Gastrocnemius medialis (tissue), 4 donors: ENCODE measurements around the gene HIVEP2. TPM values are rescaled to one million over a fixed set of nuclear protein-coding genes. Genes with fewer than 3 reads are reported as not detected.
"Not testable (repeated sequence)": the region's sequence is repeated elsewhere in the genome, so short reads cannot be mapped to it uniquely, and the experiment has no call there.

ENCODE experiments used
- ATAC-seq, 2 donors: fragments of 150-250 bp; one replicate each; pipeline ENCODE4 v1.9.1; 2016
- DNase-seq, 2 donors: peaks; one replicate each; pipeline ENCODE4 v3.0.0-alpha.2; 2019
- H3K27ac ChIP-seq, 4 donors: fragments of 200-600 bp; sonication (generic); 1 replicate in 1 of 4; 2 replicates in 3 of 4; pipeline ENCODE4 v1.5.1; 2016 to 2018; ENCODE audit warnings: mild to moderate bottlenecking in 2 of 4, moderate library complexity in 1 of 4
- H3K27me3 ChIP-seq, 3 donors: fragments of 200-600 bp; sonication (generic) in 2 of 3; 1 replicate in 1 of 3; 2 replicates in 2 of 3; pipeline versions ENCODE4 v1.5.1 to v1.6.0; 2016 to 2019; ENCODE audit warnings: mild to moderate bottlenecking in 1 of 3, moderate library complexity in 1 of 3
- H3K36me3 ChIP-seq, 2 donors: fragments of 200-600 bp; sonication (generic) in 1 of 2; one replicate each; pipeline ENCODE4 v1.5.1; 2017 to 2018
- H3K4me1 ChIP-seq, 2 donors: fragments of 200-600 bp; sonication (generic) in 1 of 2; one replicate each; pipeline ENCODE4 v1.5.1; 2016 to 2017; ENCODE audit warnings: mild to moderate bottlenecking in 2 of 2
- H3K4me3 ChIP-seq, 4 donors: fragments of 200-600 bp; sonication (generic) in 3 of 4; 1 replicate in 1 of 4; 2 replicates in 3 of 4; pipeline ENCODE4 v1.5.1; 2016 to 2019; ENCODE audit warnings: mild to moderate bottlenecking in 2 of 4
- H3K9me3 ChIP-seq, 3 donors: fragments of 200-600 bp; sonication (generic) in 2 of 3; 1 replicate in 1 of 3; 2 replicates in 2 of 3; pipeline ENCODE4 v1.5.1; 2016 to 2019
- POLR2A ChIP-seq, 2 donors: fragments of 450-650 bp; IDR thresholded peaks; one replicate each; pipeline ENCODE4 v1.6.1; 2017; ENCODE audit warnings: antibody characterized with exemption in 2 of 2, mild to moderate bottlenecking in 2 of 2, moderate library complexity in 2 of 2
- in situ Hi-C, 4 donors: fragments of 200-750 bp; cut with MboI; loops; one replicate each; pipeline versions ENCODE4 v1.15.0 to v1.8.0; 2017; ENCODE audit warnings: low sequenced_read_pairs in 4 of 4
- intact Hi-C: fragments of 100-400 bp; cut with DNase I; formaldehyde crosslinking; loops from one replicate; pipeline ENCODE4 v1.15.1; 2023; ENCODE audit warnings: low total_unique reads
- total RNA-seq, 4 donors: library from RNA; depleted of rRNA; stranded (reverse); fragments of >200 nt; gene quantifications; one replicate each; pipeline versions ENCODE4 v1.1.0 to v1.2.3, GENCODE V29; 2016
- TF ChIP-seq, protein P1 (sequence below), 5 experiments: fragments of 450-650 bp in 3 of 5; fragments of 200-600 bp in 2 of 5; sonication (generic) in 2 of 5; IDR thresholded peaks in 4 of 5; conservative IDR thresholded peaks in 1 of 5; 1 replicate in 4 of 5; 2 replicates in 1 of 5; pipeline ENCODE4 v1.5.1; 2016 to 2019; ENCODE audit warnings: antibody characterized with exemption in 5 of 5, mild to moderate bottlenecking in 3 of 5, moderate library complexity in 3 of 5

Gene HIVEP2
- total RNA-seq, 4 donors from 2014 or later: 15.9 to 29.4 (median 25.3) TPM

DNA sequence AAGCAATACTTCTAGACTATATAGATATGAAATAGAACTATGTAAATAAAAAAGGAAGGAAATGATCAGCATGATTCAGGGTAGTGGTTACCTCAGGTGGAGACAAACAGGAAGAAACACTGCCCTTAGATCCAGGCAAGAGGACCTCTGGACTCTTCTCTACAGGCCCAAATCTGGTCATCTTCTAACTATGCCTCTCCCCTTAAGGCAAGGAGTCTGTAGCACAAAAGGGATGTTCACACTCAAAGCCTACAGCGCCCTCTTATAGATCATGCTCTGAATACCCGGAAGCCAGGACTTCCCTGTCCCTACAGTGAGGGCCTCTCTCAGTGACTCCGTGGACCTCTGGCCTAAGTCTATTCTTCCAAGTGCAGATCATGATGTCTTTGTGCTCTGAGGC, 30.4 kb upstream of the HIVEP2 start:
- DNase-seq: no peak
- in situ Hi-C loops: no loop called here
- H3K27ac ChIP-seq: no peak overlapping the region
- no peak for ATAC-seq
- no peak overlapping the region for H3K4me3 ChIP-seq
- H3K4me1 ChIP-seq: no peaks in the 10 kb centered on the region
- TF ChIP-seq POLR2A (IDR thresholded peaks at IDR 0.05): no peak
- TF ChIP-seq, protein P1, sequence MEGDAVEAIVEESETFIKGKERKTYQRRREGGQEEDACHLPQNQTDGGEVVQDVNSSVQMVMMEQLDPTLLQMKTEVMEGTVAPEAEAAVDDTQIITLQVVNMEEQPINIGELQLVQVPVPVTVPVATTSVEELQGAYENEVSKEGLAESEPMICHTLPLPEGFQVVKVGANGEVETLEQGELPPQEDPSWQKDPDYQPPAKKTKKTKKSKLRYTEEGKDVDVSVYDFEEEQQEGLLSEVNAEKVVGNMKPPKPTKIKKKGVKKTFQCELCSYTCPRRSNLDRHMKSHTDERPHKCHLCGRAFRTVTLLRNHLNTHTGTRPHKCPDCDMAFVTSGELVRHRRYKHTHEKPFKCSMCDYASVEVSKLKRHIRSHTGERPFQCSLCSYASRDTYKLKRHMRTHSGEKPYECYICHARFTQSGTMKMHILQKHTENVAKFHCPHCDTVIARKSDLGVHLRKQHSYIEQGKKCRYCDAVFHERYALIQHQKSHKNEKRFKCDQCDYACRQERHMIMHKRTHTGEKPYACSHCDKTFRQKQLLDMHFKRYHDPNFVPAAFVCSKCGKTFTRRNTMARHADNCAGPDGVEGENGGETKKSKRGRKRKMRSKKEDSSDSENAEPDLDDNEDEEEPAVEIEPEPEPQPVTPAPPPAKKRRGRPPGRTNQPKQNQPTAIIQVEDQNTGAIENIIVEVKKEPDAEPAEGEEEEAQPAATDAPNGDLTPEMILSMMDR (IDR thresholded peaks at IDR 0.05 in 4 of 5, conservative IDR thresholded peaks at IDR 0.05 in 1 of 5): no peak
- H3K36me3 ChIP-seq: no peaks in the 10 kb centered on the region
- H3K27me3 ChIP-seq: no peaks in the 10 kb centered on the region
- intact Hi-C loops: no loop called here
- no peaks in the 10 kb centered on the region for H3K9me3 ChIP-seq

DNA sequence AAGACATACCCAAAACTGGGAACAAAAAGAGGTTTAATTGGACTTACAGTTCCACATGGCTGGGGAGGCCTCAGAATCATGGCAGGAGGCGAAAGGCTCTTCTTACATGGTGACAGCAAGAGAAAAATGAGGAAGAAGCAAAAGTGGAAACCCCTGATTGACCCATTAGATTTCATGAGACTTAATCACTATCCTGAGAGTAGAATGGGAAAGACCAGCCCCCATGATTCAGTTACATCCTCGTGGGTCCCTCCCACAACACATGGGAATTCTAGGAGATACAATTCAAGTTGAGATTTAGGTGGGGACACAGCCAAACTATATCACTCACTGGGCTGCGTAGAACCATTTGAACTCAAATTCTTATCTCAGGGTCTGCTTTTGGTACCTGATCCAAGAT, 26.0 kb upstream of the HIVEP2 start:
- H3K4me1 ChIP-seq, DNase-seq, H3K9me3 ChIP-seq, in situ Hi-C loops, H3K27ac ChIP-seq, H3K36me3 ChIP-seq, H3K4me3 ChIP-seq, H3K27me3 ChIP-seq, intact Hi-C loops, ATAC-seq: not testable (repeated sequence)

DNA sequence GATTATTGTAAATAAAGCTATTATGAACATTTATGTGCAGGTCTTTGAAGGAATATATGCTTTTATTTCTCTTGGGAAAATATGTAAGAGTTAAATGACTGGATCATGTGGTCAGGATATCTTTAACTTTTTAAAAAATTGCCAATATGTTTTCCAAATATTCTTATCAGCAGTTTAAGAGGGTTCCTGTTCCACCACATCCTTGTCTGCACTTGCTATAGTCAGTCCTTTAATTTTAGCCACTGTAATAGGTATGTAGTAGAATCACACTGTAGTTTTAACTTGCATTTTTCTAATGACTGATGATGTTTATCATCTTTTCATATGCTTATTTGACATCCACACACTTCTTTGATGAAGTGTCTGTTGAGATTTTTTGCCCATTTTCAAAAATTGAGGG, 23.6 kb upstream of the HIVEP2 start:
- intact Hi-C loops (no loop called here), in situ Hi-C loops (no loop called here)
- Histone ChIP-seq H3K4me1 (no peaks in the 10 kb centered on the region), H3K4me3 (no peak overlapping the region), H3K9me3 (no peaks in the 10 kb centered on the region), H3K36me3 (no peaks in the 10 kb centered on the region), H3K27me3 (no peaks in the 10 kb centered on the region), H3K27ac (no peak overlapping the region)
- DNase-seq: no peak
- no peak for ATAC-seq
- no peak for TF ChIP-seq POLR2A (IDR thresholded peaks at IDR 0.05)
- TF ChIP-seq, protein P1 (IDR thresholded peaks at IDR 0.05 in 4 of 5, conservative IDR thresholded peaks at IDR 0.05 in 1 of 5): no peak

DNA sequence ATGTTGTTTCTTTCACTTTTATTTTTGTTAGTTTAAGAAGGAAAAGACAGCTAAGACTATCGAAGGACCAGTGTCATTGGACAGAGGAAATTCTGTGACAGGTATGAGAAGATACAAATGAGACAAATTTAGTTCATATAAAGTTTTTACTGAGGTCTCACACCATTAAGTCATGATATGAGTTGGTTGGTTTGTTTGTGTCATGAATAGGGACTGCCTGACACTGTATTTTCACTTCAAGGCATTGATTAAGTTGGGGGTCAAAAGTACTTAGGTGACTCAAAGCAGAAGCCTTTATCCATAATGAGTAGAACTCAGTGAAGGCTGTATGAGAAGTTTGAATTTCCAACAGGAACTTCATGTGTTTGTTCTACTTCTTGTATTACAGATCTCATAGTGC, 21.3 kb upstream of the HIVEP2 start:
- intact Hi-C loops (no loop called here), in situ Hi-C loops (no loop called here)
- Histone ChIP-seq H3K4me3 (no peak overlapping the region), H3K36me3 (no peaks in the 10 kb centered on the region), H3K27ac (no peak overlapping the region), H3K4me1 (no peaks in the 10 kb centered on the region), H3K9me3 (no peaks in the 10 kb centered on the region), H3K27me3 (no peaks in the 10 kb centered on the region)
- DNase-seq (no peak), ATAC-seq (no peak)
- TF ChIP-seq, protein P1 (IDR thresholded peaks at IDR 0.05 in 4 of 5, conservative IDR thresholded peaks at IDR 0.05 in 1 of 5): no peak
- TF ChIP-seq POLR2A (IDR thresholded peaks at IDR 0.05): no peak

DNA sequence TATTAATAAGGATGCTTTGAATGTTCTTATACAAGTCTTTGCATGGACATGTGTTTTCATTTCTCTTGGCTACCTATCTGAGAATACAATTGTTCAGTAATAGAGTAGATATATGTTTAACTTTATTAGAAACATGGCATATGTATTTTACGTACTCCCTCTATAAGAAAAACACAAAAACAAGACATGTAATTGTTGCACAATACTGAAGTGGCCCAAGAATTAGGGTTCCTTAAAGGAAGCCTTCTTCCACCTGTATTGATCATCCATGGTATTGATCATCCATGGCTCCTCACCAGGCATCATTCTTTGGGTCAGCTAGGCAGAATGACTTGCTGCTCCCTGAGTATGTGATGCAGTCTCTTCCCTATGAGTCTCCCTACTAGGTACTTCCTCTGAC, 20.2 kb upstream of the HIVEP2 start:
- no peak for ATAC-seq
- Histone ChIP-seq H3K27ac (no peak overlapping the region), H3K4me1 (no peaks in the 10 kb centered on the region), H3K36me3 (no peaks in the 10 kb centered on the region), H3K27me3 (no peaks in the 10 kb centered on the region), H3K4me3 (no peak overlapping the region), H3K9me3 (no peaks in the 10 kb centered on the region)
- in situ Hi-C loops (no loop called here), intact Hi-C loops (no loop called here)
- TF ChIP-seq POLR2A (IDR thresholded peaks at IDR 0.05): no peak
- TF ChIP-seq, protein P1 (IDR thresholded peaks at IDR 0.05 in 4 of 5, conservative IDR thresholded peaks at IDR 0.05 in 1 of 5): no peak
- no peak for DNase-seq
